ENCODE results near the gene IFITM10. TPM values are rescaled to one million over a fixed set of nuclear protein-coding genes. Genes with fewer than 3 reads are reported as not detected.

The IFITM10 gene
- polyA plus RNA-seq, 1 of the 3 experiments (the other 2 are of a cell fraction): 0.21 TPM

DNA sequence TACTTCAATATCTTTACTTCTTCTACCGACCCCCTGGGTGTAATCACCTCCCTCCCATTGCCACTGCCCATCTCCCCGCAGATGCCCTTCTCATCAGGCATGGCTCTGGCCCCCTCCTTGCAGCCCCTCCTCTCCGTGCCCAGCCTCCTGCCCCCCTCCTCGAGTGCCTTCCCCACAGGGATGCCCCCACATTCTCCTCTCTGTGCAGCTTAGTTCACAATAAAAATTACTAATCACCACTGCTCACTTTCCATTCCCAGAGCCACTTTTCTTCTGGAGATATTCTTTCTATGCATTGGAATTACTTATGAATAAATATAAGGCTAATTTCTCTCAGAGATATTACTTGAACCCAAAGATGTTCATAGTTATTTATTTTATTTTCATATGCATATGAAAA is 22.1 kb downstream of the IFITM10 start:
- no peaks in the 10 kb centered on the region for H3K9me2 ChIP-seq
- 22% methylated on average over 4 of the region's 4 CpGs for WGBS (ENCODE audit: low lambda C conversion rate)
- TF ChIP-seq NFIC (IDR thresholded peaks at IDR 0.05; ENCODE audit: borderline replicate concordance) (no peak), RAD21 (IDR thresholded peaks at IDR 0.05; ENCODE audit: low read length) (no peak), ZBTB33 (IDR thresholded peaks at IDR 0.05; ENCODE audit: borderline replicate concordance, low read depth) (no peak), NRF1 (IDR thresholded peaks at IDR 0.05; ENCODE audit: low read depth, low read length) (no peak), TAF1 (IDR thresholded peaks at IDR 0.05; ENCODE audit: borderline replicate concordance, low read depth, low read length) (no peak), SIN3A (IDR thresholded peaks at IDR 0.05; ENCODE audit: borderline replicate concordance, low read depth, low read length) (no peak), RXRA (IDR thresholded peaks at IDR 0.05; ENCODE audit: borderline replicate concordance, low read depth) (no peak), MEF2A (IDR thresholded peaks at IDR 0.05; ENCODE audit: borderline replicate concordance, low read depth) (no peak), FOXM1 (IDR thresholded peaks at IDR 0.05; ENCODE audit: low read depth) (no peak), EP300 (IDR thresholded peaks at IDR 0.05; ENCODE audit: borderline replicate concordance in 1 of 2, low read depth in 1 of 2, low read length in 1 of 2) (no peak), MXI1 (IDR thresholded peaks at IDR 0.05; ENCODE audit: low read depth, low read length) (no peak), SMC3 (IDR thresholded peaks at IDR 0.05; ENCODE audit: low read depth, low read length) (no peak)
- TF ChIP-seq, protein P1, sequence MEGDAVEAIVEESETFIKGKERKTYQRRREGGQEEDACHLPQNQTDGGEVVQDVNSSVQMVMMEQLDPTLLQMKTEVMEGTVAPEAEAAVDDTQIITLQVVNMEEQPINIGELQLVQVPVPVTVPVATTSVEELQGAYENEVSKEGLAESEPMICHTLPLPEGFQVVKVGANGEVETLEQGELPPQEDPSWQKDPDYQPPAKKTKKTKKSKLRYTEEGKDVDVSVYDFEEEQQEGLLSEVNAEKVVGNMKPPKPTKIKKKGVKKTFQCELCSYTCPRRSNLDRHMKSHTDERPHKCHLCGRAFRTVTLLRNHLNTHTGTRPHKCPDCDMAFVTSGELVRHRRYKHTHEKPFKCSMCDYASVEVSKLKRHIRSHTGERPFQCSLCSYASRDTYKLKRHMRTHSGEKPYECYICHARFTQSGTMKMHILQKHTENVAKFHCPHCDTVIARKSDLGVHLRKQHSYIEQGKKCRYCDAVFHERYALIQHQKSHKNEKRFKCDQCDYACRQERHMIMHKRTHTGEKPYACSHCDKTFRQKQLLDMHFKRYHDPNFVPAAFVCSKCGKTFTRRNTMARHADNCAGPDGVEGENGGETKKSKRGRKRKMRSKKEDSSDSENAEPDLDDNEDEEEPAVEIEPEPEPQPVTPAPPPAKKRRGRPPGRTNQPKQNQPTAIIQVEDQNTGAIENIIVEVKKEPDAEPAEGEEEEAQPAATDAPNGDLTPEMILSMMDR (IDR thresholded peaks at IDR 0.05): no peak
- TF ChIP-seq, protein P2, sequence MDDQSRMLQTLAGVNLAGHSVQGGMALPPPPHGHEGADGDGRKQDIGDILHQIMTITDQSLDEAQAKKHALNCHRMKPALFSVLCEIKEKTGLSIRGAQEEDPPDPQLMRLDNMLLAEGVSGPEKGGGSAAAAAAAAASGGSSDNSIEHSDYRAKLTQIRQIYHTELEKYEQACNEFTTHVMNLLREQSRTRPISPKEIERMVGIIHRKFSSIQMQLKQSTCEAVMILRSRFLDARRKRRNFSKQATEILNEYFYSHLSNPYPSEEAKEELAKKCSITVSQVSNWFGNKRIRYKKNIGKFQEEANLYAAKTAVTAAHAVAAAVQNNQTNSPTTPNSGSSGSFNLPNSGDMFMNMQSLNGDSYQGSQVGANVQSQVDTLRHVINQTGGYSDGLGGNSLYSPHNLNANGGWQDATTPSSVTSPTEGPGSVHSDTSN (IDR thresholded peaks at IDR 0.05): no peak
- TF ChIP-seq, protein P3, sequence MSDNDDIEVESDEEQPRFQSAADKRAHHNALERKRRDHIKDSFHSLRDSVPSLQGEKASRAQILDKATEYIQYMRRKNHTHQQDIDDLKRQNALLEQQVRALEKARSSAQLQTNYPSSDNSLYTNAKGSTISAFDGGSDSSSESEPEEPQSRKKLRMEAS (IDR thresholded peaks at IDR 0.05; ENCODE audit: low read depth): no peak

More for the DNA sequence above, 22.1 kb downstream of the IFITM10 start:
- H3F3A ChIP-seq (replicated peaks; ENCODE audit: insufficient read depth): peaks cover 8% of the 10 kb centered on the region
- no peak overlapping the region for H3K4me2 ChIP-seq
- peaks cover 13% of the 10 kb centered on the region; the same call in 1 of the 2 replicates for H3K27me3 ChIP-seq (ENCODE audit: insufficient read depth)
- ChIA-PET CTCF (interaction anchor here (0.9 to 1.0 kb wide), 2 partner anchors 104 to 423 kb away, joined by 3 read pairs; no protein-coding TSS in a partner anchor), POLR2A (no interaction called here)
- no peaks in the 10 kb centered on the region for H3K79me2 ChIP-seq (ENCODE audit: insufficient read depth)
- H3K27ac ChIP-seq (ENCODE audit: low read depth in 2 of 2, low read length in 1 of 2): no peak overlapping the region
- no peak overlapping the region for H2AFZ ChIP-seq (ENCODE audit: low read depth)
- H3K9me3 ChIP-seq: no peaks in the 10 kb centered on the region
- H3K4me3 ChIP-seq (ENCODE audit: low read depth in 2 of 2, low read length in 1 of 2): no peak overlapping the region
- peaks cover 0 to 24% of the 10 kb centered on the region in 2 experiments; a peak in 1 of 4 replicates for H3K4me1 ChIP-seq (ENCODE audit: control insufficient read depth in 1 of 2, insufficient read depth in 2 of 2, low read depth in 1 of 2, low read length in 1 of 2)
- no peaks in the 10 kb centered on the region for H3K36me3 ChIP-seq (replicated peaks in 1 of 2; ENCODE audit: control insufficient read depth in 1 of 2, insufficient read depth in 2 of 2, low read length in 1 of 2)
- H4K20me1 ChIP-seq (ENCODE audit: insufficient read depth): no peaks in the 10 kb centered on the region
- no peak overlapping the region for H3K9ac ChIP-seq
- no peak for DNase-seq

Measured in SK-N-SH (cell line).